Spinal cord (tissue), 10 donors: ENCODE data around the gene KRT27. TPM values are rescaled to one million over a fixed set of nuclear protein-coding genes. Genes with fewer than 3 reads are reported as not detected.

ENCODE experiments used
- DNase-seq, 6 donors: peaks; one replicate each; pipeline versions ENCODE4 v3.0.0 to v3.0.0-alpha.2; 2013 to 2015; ENCODE audit warnings: low spot score in 6 of 6, low read depth in 4 of 6
- H3K27ac ChIP-seq: one replicate; pipeline ENCODE4 v1.5.1; 2013; ENCODE audit warnings: low read depth, low read length, control low read depth
- H3K27me3 ChIP-seq: one replicate; pipeline ENCODE4 v1.6.1; 2013; ENCODE audit warnings: low read length; ENCODE audit not compliant: control insufficient read depth, insufficient read depth
- H3K36me3 ChIP-seq: one replicate; pipeline ENCODE4 v1.6.1; 2013; ENCODE audit warnings: low read length; ENCODE audit not compliant: control insufficient read depth, insufficient read depth
- H3K4me1 ChIP-seq: one replicate; pipeline ENCODE4 v1.6.1; 2013; ENCODE audit warnings: low read length; ENCODE audit not compliant: control insufficient read depth, insufficient read depth
- H3K4me3 ChIP-seq: one replicate; pipeline ENCODE4 v1.5.1; 2013; ENCODE audit warnings: low read depth, low read length, control low read depth
- H3K9me3 ChIP-seq: one replicate; pipeline ENCODE4 v1.6.1; 2013; ENCODE audit warnings: low read length; ENCODE audit not compliant: control insufficient read depth, insufficient read depth
- WGBS: methylation state at CpG from one replicate; pipeline ENCODE4 v1.1.5; 2013; ENCODE audit warnings: missing lambda C conversion rate; ENCODE audit not compliant: insufficient coverage; 5-methylcytosine and 5-hydroxymethylcytosine counted together
- polyA plus RNA-seq, 2 donors: library from polyadenylated mRNA; unstranded; fragments of 120-200 nt; gene quantifications; one replicate each; pipeline ENCODE4 v1.2.1, GENCODE V29; 2013; ENCODE audit not compliant: insufficient read length in 2 of 2
- total RNA-seq, 2 donors: library from RNA; depleted of rRNA in 1 of 2; stranded (reverse); fragments of 120-200 nt in 1 of 2; fragments of >200 nt in 1 of 2; gene quantifications; one replicate each; pipeline versions ENCODE4 v1.2.3 to v1.2.4, GENCODE V29; 2013 to 2014
- donor health status: healthy.

KRT27 gene
- total and polyA plus RNA-seq, 4 donors, result not detected

DNA sequence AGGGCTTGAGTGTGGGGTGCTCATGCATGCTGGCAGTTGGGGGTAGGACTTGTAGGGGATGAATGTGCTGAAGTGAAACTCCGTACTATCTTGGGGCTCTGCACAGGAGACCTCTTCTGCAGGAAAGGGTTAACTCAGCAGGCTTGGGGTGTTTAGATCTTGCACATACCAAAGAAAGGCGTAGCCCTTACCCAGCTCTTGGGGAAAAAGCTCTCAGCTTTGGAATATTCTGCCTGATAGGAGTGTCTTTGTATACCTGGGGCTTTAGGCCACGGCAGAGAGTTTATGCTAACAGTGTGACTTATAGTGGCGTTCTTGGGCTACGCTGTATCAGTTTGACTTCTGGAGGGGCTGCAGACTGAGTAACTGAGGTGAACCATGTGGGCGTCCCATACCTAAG is 48.3 kb downstream of the KRT27 start:
- Histone ChIP-seq H3K27me3 (no peaks in the 10 kb centered on the region), H3K27ac (no peak overlapping the region), H3K9me3 (no peaks in the 10 kb centered on the region), H3K36me3 (no peaks in the 10 kb centered on the region), H3K4me1 (no peaks in the 10 kb centered on the region), H3K4me3 (no peak overlapping the region)
- DNase-seq, result no peak
- 88% methylated on average over 1 of the region's 6 CpGs for WGBS

DNA sequence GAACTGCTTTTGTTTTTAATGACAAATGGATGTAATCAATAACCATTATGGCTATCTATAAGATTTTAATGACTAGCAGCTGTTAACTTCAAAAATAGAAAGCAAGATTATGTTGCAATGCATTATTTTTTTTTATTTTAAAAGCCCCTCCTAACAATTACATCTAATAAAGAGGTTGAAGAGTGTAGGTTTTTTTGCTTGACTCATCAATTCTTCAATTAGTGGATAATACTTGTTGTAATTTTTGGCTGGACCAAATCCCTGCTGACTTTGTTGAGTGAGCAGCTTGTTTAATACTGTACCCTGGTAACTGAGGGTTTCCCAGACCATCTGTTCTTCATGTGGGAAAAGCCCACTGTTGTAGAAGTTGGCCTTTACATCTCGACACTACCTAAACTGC is 51.4 kb downstream of the KRT27 start:
- WGBS, result 70% methylated on average over 1 of the region's 1 CpG
- H3K27ac ChIP-seq, result no peak overlapping the region
- no peak for DNase-seq
- no peaks in the 10 kb centered on the region for H3K36me3 ChIP-seq
- H3K27me3 ChIP-seq, result no peaks in the 10 kb centered on the region
- no peak overlapping the region for H3K4me3 ChIP-seq
- H3K4me1 ChIP-seq, result no peaks in the 10 kb centered on the region
- H3K9me3 ChIP-seq, result no peaks in the 10 kb centered on the region

DNA sequence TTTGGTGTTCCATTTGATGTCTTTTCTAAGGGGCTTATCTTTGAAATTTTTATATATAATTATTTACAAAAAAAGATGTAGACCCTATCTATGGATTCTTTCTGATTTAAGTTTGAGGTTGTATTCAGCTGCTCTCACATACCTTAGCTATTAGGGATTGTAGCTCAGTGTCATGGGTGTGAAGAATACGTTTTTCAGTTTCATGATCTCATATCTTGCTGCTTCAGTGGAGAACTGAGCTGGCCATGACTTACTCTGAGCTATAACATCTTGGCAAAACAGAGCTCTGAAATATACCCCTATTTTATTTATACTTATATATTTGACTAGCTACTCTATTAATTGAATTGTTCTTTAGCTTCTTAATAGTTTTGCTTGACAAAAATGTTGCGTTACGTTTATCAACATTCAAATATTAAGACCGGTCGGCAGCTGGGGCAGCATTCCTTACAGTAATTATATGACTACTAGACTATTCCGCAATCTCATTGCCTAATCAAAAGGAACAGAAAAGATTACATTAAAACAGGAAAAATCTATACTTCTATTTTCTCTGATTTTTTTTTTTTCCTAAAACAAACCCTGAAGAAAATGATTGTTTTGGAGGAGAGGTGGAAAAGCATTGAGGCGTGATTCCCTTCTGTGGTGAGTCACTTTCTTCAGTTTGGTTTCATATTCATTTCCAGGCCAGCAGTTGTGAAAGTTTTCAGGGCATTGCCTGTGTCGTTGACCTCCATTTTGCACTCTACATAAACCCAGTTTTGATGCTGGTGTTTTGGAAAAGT is 54.7 kb downstream of the KRT27 start:
- Histone ChIP-seq H3K4me3 (no peak overlapping the region), H3K9me3 (no peaks in the 10 kb centered on the region), H3K36me3 (no peaks in the 10 kb centered on the region), H3K27ac (no peak overlapping the region), H3K4me1 (no peaks in the 10 kb centered on the region), H3K27me3 (no peaks in the 10 kb centered on the region)
- no peak for DNase-seq
- WGBS, result 88% methylated on average over 4 of the region's 8 CpGs

DNA sequence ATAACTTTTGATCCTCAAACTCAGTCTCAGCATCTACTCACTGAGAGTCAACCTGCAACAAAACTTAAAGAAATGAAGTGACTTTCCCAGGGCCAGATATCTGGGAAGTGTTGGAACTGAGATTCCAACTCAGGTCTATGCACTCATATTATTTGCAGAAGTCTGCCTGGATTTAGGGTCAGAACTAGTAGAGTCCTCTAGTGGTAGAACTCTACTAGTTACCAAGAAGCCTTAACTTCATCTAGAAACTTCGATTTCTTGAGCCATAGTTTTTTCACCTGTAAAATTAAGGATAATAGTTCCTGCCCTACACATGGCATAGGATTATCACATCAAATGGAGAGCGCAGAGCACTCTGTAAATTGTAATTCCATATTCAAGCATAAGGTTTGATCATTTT is 55.4 kb downstream of the KRT27 start:
- Histone ChIP-seq H3K9me3 (no peaks in the 10 kb centered on the region), H3K27ac (no peak overlapping the region), H3K36me3 (no peaks in the 10 kb centered on the region), H3K27me3 (no peaks in the 10 kb centered on the region), H3K4me1 (no peaks in the 10 kb centered on the region), H3K4me3 (no peak overlapping the region)
- DNase-seq, result peak in 1 of 6 donors; percentile 17
- no CpG with 5 or more reads among the region's 2 CpGs for WGBS

Other genes with a start within 250 kb of the KRT27 start
- under 1 TPM; 0.11 to 0.20 TPM for gene CCR7, start 217.1 kb downstream of the KRT27 start, total RNA-seq
- gene CCR7, start 217.1 kb downstream of the KRT27 start, polyA plus RNA-seq, result under 1 TPM; 0.17 to 0.33 TPM
- 100 to 1,000 TPM in 1 of 2 donors, 10 to 100 TPM in 1; 77.1 to 133 TPM for gene SMARCE1, start 134.7 kb downstream of the KRT27 start, total RNA-seq
- 100 to 1,000 TPM; 114 to 128 TPM for gene SMARCE1, start 134.7 kb downstream of the KRT27 start, polyA plus RNA-seq
- 10 to 100 TPM in 1 of 2 donors, 1 to 10 TPM in 1; 5.0 to 31.1 TPM for gene KRT222, start 117.4 kb downstream of the KRT27 start, total RNA-seq
- 10 to 100 TPM; 13.7 to 22.0 TPM for gene KRT222, start 117.4 kb downstream of the KRT27 start, polyA plus RNA-seq
- gene KRT24, start 78.8 kb downstream of the KRT27 start, total RNA-seq, result not detected
- gene KRT24, start 78.8 kb downstream of the KRT27 start, polyA plus RNA-seq, result not detected
- gene KRT25, start 27.2 kb downstream of the KRT27 start, total RNA-seq, result under 1 TPM in 1 of 2 donors, not detected in 1; 0.40 TPM
- under 1 TPM in 1 of 2 donors, not detected in 1; 0.15 TPM for gene KRT25, start 27.2 kb downstream of the KRT27 start, polyA plus RNA-seq
- gene KRT26, start 10.3 kb downstream of the KRT27 start, total RNA-seq, result not detected
- not detected for gene KRT26, start 10.3 kb downstream of the KRT27 start, polyA plus RNA-seq
- not detected for gene KRT28, start 17.4 kb upstream of the KRT27 start, total RNA-seq
- not detected for gene KRT28, start 17.4 kb upstream of the KRT27 start, polyA plus RNA-seq
- gene KRT10, start 40.1 kb upstream of the KRT27 start, total RNA-seq, result 10 to 100 TPM in 1 of 2 donors, 1 to 10 TPM in 1; 4.3 to 17.5 TPM
- 10 to 100 TPM; 62.6 to 65.0 TPM for gene KRT10, start 40.1 kb upstream of the KRT27 start, polyA plus RNA-seq
- gene KRT12, start 84.7 kb upstream of the KRT27 start, total RNA-seq, result under 1 TPM in 1 of 2 donors, not detected in 1; 0.40 TPM
- gene KRT12, start 84.7 kb upstream of the KRT27 start, polyA plus RNA-seq, result not detected
- not detected for gene KRT20, start 102.7 kb upstream of the KRT27 start, total RNA-seq
- not detected for gene KRT20, start 102.7 kb upstream of the KRT27 start, polyA plus RNA-seq
- gene KRT23, start 155.1 kb upstream of the KRT27 start, total RNA-seq, result 1 to 10 TPM in 1 of 2 donors, under 1 TPM in 1; 0.33 to 1.2 TPM
- gene KRT23, start 155.1 kb upstream of the KRT27 start, polyA plus RNA-seq, result under 1 TPM in 1 of 2 donors, not detected in 1; 0.56 TPM
- gene KRT39, start 184.4 kb upstream of the KRT27 start, total RNA-seq, result not detected
- gene KRT39, start 184.4 kb upstream of the KRT27 start, polyA plus RNA-seq, result not detected
- under 1 TPM in 1 of 2 donors, not detected in 1; 0.40 TPM for gene KRT40, start 201.8 kb upstream of the KRT27 start, total RNA-seq
- gene KRT40, start 201.8 kb upstream of the KRT27 start, polyA plus RNA-seq, result under 1 TPM; 0.27 to 0.33 TPM
- gene KRTAP3-3, start 211.6 kb upstream of the KRT27 start, total RNA-seq, result not detected
- not detected for gene KRTAP3-3, start 211.6 kb upstream of the KRT27 start, polyA plus RNA-seq
- gene KRTAP3-2, start 217.4 kb upstream of the KRT27 start, total RNA-seq, result not detected
- not detected for gene KRTAP3-2, start 217.4 kb upstream of the KRT27 start, polyA plus RNA-seq
- not detected for gene KRTAP3-1, start 226.6 kb upstream of the KRT27 start, total RNA-seq
- gene KRTAP3-1, start 226.6 kb upstream of the KRT27 start, polyA plus RNA-seq, result not detected
- gene KRTAP1-5, start 244.7 kb upstream of the KRT27 start, total RNA-seq, result not detected
- not detected for gene KRTAP1-5, start 244.7 kb upstream of the KRT27 start, polyA plus RNA-seq
- not detected for gene KRTAP1-4, start 247.6 kb upstream of the KRT27 start, total RNA-seq
- not detected for gene KRTAP1-4, start 247.6 kb upstream of the KRT27 start, polyA plus RNA-seq